ENCODE measurements around the gene DPT.
"Not testable (repeated sequence)": the region's sequence is repeated elsewhere in the genome, so short reads cannot be mapped to it uniquely, and the experiment has no call there.

Gene DPT

DNA sequence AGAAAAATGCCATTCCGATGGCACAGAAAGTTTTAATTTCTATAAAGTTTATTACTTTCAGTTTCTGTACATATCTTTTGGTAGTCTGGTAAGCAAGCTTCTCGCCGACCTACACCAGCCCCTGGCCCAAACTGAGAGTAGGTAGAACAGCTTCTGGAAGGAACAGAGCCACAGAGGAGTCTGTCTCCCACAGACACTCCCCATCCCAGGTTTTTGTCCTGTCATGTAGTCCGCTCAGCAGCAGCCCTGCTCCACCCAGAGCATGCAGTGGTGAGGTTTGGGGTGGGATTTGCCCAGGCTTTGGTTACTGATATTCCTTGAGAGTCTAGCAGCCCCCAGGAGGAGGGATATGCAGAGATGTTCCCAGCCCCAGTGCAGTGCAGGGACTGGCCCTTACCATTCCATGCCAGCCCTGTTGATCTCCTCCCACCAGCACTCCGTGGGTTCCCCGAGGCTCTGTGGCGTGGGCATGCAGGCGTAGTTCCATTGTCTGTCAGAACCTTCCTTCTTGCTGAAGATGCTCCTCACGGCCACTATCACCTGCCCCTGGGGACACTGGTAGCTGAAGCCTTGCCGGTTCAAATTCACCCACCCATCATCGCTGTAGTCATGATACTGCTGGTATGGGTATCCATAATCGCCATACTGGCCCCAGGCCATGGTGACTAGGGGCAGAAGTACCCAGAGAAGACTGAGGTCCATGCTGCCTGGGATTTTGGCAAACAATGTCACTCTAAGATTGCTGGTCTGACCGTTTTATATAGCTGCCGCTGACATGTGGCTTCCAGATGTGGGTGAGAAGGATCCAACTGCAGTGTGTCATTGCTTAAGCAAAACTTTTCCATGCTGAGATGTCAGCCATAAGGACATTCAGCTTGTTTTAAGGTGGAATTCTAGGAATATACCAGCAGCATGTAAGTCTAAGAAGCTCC lies at the start of gene DPT:
TSS of gene DPT (minus strand) at position 734 of the 932 bp plus-strand sequence. CDS start at position 702, 32 bp downstream.
- Mint-ChIP-seq H3K4me3 (no peak within 1 kb of the TSS), H3K9me3 (no peaks in the 10 kb centered on the region), H3K27ac (no peak within 1 kb of the TSS), H3K4me1 (no peaks in the 10 kb centered on the region), H3K27me3 (peaks cover 2% of the 10 kb centered on the region), H3K36me3 (no peaks in the 10 kb centered on the region)

DNA sequence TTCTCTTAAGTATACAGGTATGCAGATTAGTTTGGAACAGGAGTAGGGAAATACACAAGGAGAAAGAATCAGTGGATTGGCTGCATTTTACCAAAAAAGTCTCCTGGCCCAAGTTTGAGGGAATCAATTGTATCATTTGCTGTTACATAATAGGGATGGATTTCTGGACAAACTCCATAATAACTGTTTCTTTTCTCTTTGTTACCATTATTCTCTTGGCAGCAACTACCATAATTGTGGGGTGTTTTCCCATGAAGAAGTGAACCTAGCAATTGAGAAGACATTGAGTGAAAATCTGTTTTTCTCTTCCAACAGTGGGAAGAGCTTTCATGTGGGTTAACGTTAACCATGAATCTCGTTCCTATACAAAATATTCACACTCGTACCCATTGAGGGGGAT lies 46.4 kb upstream of the DPT start:
- no peaks in the 10 kb centered on the region for H3K9me3 Mint-ChIP-seq
- H3K36me3 Mint-ChIP-seq, result no peaks in the 10 kb centered on the region
- no peak overlapping the region for H3K4me3 Mint-ChIP-seq
- H3K27me3 Mint-ChIP-seq, result peaks cover 5% of the 10 kb centered on the region
- H3K4me1 Mint-ChIP-seq, result no peaks in the 10 kb centered on the region
- H3K27ac Mint-ChIP-seq, result no peak overlapping the region

DNA sequence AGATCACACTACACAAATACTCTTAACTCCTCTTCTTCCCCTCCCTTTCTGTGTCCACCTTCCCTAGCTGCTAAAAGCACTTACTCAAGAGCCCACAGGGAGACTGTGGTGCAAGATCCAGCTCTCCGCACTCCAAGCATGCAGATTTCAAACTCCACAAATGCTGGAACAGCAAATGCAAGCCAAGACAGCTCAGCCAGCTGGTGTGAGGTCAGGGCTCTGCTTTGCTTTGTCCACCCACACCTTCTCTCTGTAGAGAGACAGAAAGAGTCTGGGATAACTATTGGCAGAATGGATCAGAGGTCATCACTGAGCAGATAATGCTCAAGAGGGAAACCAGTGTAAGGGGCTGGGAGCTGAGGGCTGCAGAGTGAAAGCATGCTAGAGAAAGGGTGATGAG lies 45.2 kb upstream of the DPT start:
- peaks cover 1% of the 10 kb centered on the region for H3K27me3 Mint-ChIP-seq
- no peaks in the 10 kb centered on the region for H3K36me3 Mint-ChIP-seq
- H3K9me3 Mint-ChIP-seq, result no peaks in the 10 kb centered on the region
- no peak overlapping the region for H3K4me3 Mint-ChIP-seq
- H3K4me1 Mint-ChIP-seq, result no peaks in the 10 kb centered on the region
- no peak overlapping the region for H3K27ac Mint-ChIP-seq

GRCh38 chr1:168772428-168773060 lies 43.5 kb upstream of the DPT start:
- Mint-ChIP-seq H3K9me3 (no peaks in the 10 kb centered on the region), H3K27ac (no peak overlapping the region), H3K4me1 (no peaks in the 10 kb centered on the region), H3K27me3 (no peaks in the 10 kb centered on the region), H3K36me3 (no peaks in the 10 kb centered on the region), H3K4me3 (no peak overlapping the region)

- Mint-ChIP-seq H3K27me3 (no peaks in the 10 kb centered on the region), H3K27ac (no peak overlapping the region), H3K9me3 (no peaks in the 10 kb centered on the region), H3K36me3 (no peaks in the 10 kb centered on the region), H3K4me3 (no peak overlapping the region), H3K4me1 (no peaks in the 10 kb centered on the region)
Observed at GRCh38 chr1:168771104-168771630, 42.2 kb upstream of the DPT start.

GRCh38 chr1:168769893-168770292 lies 40.9 kb upstream of the DPT start:
- H3K36me3 Mint-ChIP-seq, H3K27me3 Mint-ChIP-seq, H3K9me3 Mint-ChIP-seq, H3K4me3 Mint-ChIP-seq, H3K4me1 Mint-ChIP-seq, H3K27ac Mint-ChIP-seq: not testable (repeated sequence)

- Mint-ChIP-seq H3K9me3 (no peaks in the 10 kb centered on the region), H3K4me3 (no peak overlapping the region), H3K27ac (no peak overlapping the region)
Observed at GRCh38 chr1:168767894-168768584, 39.0 kb upstream of the DPT start.

GRCh38 chr1:168766568-168766967 lies 37.6 kb upstream of the DPT start:
- Mint-ChIP-seq H3K4me3 (no peak overlapping the region), H3K36me3 (no peaks in the 10 kb centered on the region), H3K27ac (no peak overlapping the region), H3K27me3 (no peaks in the 10 kb centered on the region), H3K9me3 (no peaks in the 10 kb centered on the region), H3K4me1 (peaks cover 2% of the 10 kb centered on the region)

More at GRCh38 chr1:168767894-168768584, 39.0 kb upstream of the DPT start:
- Mint-ChIP-seq H3K4me1 (no peaks in the 10 kb centered on the region), H3K27me3 (no peaks in the 10 kb centered on the region), H3K36me3 (no peaks in the 10 kb centered on the region)

DNA sequence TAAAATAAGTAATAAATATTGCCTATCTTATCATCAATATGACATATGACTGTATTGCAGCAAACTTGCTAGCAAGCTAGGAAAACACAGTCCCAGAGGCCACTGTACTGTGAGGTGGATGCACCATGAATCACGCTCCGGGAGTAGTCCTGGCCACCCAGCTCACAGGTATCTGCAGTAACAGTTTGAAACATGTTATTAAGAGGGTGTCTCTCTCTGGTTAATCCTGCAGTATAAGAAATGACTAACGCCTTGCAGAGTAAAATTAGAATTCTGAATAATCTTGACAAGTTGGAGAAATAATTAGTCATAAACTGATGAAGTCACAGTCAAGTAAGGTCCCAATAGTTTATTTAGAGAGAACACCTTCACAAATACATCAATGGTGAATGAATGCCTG lies 34.0 kb upstream of the DPT start:
- Mint-ChIP-seq H3K9me3 (no peaks in the 10 kb centered on the region), H3K36me3 (no peaks in the 10 kb centered on the region), H3K4me3 (no peak overlapping the region), H3K27me3 (no peaks in the 10 kb centered on the region), H3K27ac (no peak overlapping the region), H3K4me1 (peaks cover 4% of the 10 kb centered on the region)

DNA sequence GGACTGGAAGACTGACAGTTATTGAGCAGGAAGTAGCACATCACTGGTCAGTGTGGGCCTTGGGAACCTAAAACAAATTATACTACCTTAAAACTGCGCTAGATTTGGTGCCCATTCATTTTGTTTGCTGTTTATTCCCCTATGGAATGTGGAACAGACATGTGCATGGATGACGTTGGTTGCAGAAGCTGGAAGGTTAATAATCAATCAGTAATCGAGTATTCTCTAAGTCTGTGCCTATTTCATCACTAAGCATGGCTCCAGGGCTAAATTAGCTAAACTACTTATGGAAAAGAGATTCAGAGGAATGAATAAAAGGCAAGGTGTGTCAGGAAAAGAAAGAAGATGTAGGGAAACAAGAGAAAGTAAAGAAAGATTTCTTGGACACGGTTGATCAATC lies 33.5 kb upstream of the DPT start:
- Mint-ChIP-seq H3K4me3 (no peak overlapping the region), H3K9me3 (no peaks in the 10 kb centered on the region), H3K27ac (no peak overlapping the region), H3K4me1 (peaks cover 4% of the 10 kb centered on the region), H3K27me3 (no peaks in the 10 kb centered on the region), H3K36me3 (no peaks in the 10 kb centered on the region)

DNA sequence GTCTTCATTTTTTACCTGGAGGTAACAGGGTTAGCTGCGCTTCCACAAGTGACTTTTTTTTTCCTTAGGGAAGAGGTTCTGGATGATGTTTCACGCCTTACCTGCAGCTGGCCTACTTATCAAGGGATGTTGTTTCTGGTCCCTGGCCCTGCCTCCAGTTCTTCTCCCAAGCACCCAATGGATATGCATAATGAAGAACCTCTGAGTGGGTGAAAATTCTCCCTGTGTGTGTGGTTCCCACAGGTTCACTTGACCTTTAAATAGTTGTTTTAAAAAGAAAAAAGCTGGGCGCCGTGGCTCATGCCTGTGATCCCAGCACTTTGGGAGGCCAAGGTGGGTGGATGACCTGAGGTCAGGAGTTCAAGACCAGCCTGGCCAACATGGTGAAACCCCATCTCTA lies 31.8 kb upstream of the DPT start:
- no peaks in the 10 kb centered on the region for H3K27me3 Mint-ChIP-seq
- H3K4me3 Mint-ChIP-seq, result no peak overlapping the region
- H3K36me3 Mint-ChIP-seq, result no peaks in the 10 kb centered on the region
- H3K9me3 Mint-ChIP-seq, result no peaks in the 10 kb centered on the region
- no peak overlapping the region for H3K27ac Mint-ChIP-seq
- H3K4me1 Mint-ChIP-seq, result peaks cover 4% of the 10 kb centered on the region

DNA sequence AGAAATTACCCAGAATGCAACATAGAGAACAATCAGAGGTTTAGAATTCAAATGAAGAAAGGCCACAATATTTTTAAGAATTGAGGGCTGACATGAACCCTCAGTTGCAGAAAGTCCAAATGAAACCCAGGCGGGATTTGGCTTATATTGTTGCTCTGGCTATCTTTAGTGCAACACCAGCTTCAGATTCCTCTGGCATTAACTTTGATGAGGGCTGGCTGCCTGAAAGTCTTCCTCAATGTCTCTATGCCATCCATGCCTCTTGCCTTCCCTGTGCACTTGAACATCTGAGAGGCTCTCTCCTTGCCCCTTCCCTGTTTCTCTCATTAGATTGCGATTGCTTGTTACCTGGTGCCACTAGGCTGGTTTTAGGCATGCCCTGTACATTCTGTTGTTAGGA lies 31.2 kb upstream of the DPT start:
- Mint-ChIP-seq H3K4me3 (no peak overlapping the region), H3K27ac (no peak overlapping the region), H3K4me1 (peaks cover 4% of the 10 kb centered on the region), H3K27me3 (no peaks in the 10 kb centered on the region), H3K36me3 (no peaks in the 10 kb centered on the region), H3K9me3 (no peaks in the 10 kb centered on the region)

DNA sequence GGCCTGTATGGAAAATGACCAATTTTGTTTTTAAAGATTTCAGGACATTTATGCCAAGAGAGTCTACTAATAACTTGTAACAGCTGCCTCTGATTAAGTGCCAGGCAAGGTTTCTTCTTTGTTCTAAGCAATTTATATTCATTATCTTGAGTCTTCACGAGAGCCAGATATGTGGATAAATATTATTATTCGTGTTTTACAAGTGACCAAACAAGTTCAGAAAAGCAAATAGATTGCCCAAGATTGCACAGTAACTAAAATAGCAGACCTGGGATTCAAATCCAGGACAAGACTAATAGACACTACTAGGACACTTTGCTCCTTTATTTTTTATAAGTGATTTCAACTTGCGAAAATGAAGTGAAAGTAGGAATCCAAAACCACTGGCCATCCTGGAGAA lies 30.1 kb upstream of the DPT start:
- Mint-ChIP-seq H3K4me3 (no peak overlapping the region), H3K36me3 (no peaks in the 10 kb centered on the region), H3K4me1 (peaks cover 4% of the 10 kb centered on the region), H3K9me3 (no peaks in the 10 kb centered on the region), H3K27ac (no peak overlapping the region), H3K27me3 (peaks cover 3% of the 10 kb centered on the region)

- no peaks in the 10 kb centered on the region for H3K36me3 Mint-ChIP-seq
- H3K4me3 Mint-ChIP-seq, result no peak overlapping the region
- no peak overlapping the region for H3K27ac Mint-ChIP-seq
- no peaks in the 10 kb centered on the region for H3K9me3 Mint-ChIP-seq
- H3K27me3 Mint-ChIP-seq, result peaks cover 3% of the 10 kb centered on the region
- H3K4me1 Mint-ChIP-seq, result peaks cover 4% of the 10 kb centered on the region
Observed at GRCh38 chr1:168758503-168758902, 29.5 kb upstream of the DPT start.

DNA sequence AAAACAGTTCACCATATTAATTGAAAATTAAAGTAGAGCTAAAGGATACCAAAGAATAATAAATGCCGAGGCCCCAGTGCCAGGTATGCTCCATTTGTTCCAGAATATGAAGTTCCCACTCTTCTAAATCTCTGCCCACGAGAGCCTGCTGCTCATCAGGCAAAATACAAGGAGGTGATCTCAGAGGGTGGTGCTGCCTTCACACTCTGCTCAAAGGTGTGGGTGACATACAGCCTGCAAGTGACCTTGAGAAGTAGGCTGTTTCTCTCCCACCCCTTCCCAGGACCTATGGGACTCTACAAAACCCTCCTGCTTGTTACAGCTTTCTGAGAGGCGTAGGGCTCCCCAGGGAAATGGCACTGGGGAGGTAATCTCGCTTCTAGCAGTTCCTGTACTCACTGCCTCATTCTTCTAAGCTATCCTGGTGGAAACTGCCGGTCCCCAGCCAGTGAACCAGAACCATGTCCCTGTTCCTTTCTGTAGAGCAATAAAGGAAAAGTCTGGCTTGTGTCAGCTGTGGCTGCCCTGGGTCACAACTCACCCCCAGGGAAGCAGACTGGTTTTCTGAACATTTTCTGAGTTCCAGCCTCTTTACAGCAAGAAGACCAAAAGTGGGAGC lies 26.9 kb upstream of the DPT start:
- Mint-ChIP-seq H3K36me3 (no peaks in the 10 kb centered on the region), H3K4me3 (no peak overlapping the region), H3K9me3 (no peaks in the 10 kb centered on the region), H3K27ac (no peak overlapping the region), H3K27me3 (peaks cover 5% of the 10 kb centered on the region), H3K4me1 (no peaks in the 10 kb centered on the region)

Data from activated naive CD4-positive, alpha-beta T cell treated with anti-CD3 and anti-CD28 coated beads, Interleukin-2, amount 50 U/mL, for 24 hours (primary cell).